GM21723 (cell line): Measurements from ENCODE around the gene EMC10.

Experiments
- ATAC-seq: cut with Tn5 transposase; IDR thresholded peaks from one replicate; pipeline ENCODE4 v1.9.1; 2021; ENCODE audit warnings: mild to moderate bottlenecking, moderate library complexity; ENCODE audit not compliant: unreplicated experiment

The EMC10 gene

GRCh38 chr19:50495020-50495531, 18.8 kb downstream of the EMC10 start:
- ATAC-seq = no peak

GRCh38 chr19:50496189-50497021, 20.1 kb downstream of the EMC10 start:
- ATAC-seq = no peak

GRCh38 chr19:50497022-50497405, 20.7 kb downstream of the EMC10 start:
- ATAC-seq = no peak

- ATAC-seq = no peak
Measured at GRCh38 chr19:50498219-50499056, 22.1 kb downstream of the EMC10 start.

- ATAC-seq = no peak
Measured at GRCh38 chr19:50500060-50500752, 23.9 kb downstream of the EMC10 start.

GRCh38 chr19:50500753-50501151, 24.4 kb downstream of the EMC10 start:
- no peak for ATAC-seq

- ATAC-seq = no peak
Measured at GRCh38 chr19:50501186-50501567, 24.9 kb downstream of the EMC10 start.

GRCh38 chr19:50501568-50502475, 25.5 kb downstream of the EMC10 start:
- no peak for ATAC-seq

- ATAC-seq = no peak
Measured at GRCh38 chr19:50505856-50506611, 29.7 kb downstream of the EMC10 start.

- no peak for ATAC-seq
Measured at GRCh38 chr19:50506700-50507099, 30.4 kb downstream of the EMC10 start.

- no peak for ATAC-seq
Measured at GRCh38 chr19:50507376-50507775, 31.1 kb downstream of the EMC10 start.

- ATAC-seq = no peak
Measured at GRCh38 chr19:50508843-50509190, 32.5 kb downstream of the EMC10 start.

GRCh38 chr19:50509366-50509765, 33.1 kb downstream of the EMC10 start:
- no peak for ATAC-seq

GRCh38 chr19:50510121-50510670, 33.9 kb downstream of the EMC10 start:
- ATAC-seq = no peak

- no peak for ATAC-seq
Measured at GRCh38 chr19:50510700-50511068, 34.4 kb downstream of the EMC10 start.

GRCh38 chr19:50511069-50511822, 34.9 kb downstream of the EMC10 start, which contains the start of gene JOSD2:
TSS of gene JOSD2 (minus strand) at chr19:50511191. CDS start at chr19:50510431, 760 bp downstream.
- ATAC-seq = peak; percentile 85

GRCh38 chr19:50512112-50512998, 36.0 kb downstream of the EMC10 start:
- no peak for ATAC-seq
